Mesenchymal stem cell (in vitro differentiated cells and primary cell): ENCODE data around the gene FCRL1. TPM values are rescaled to one million over a fixed set of nuclear protein-coding genes. Genes with fewer than 3 reads are reported as not detected.

ENCODE experiments used
- DNase-seq: peaks from one replicate; pipeline ENCODE4 v3.0.0-alpha.2; 2013
- H2AFZ ChIP-seq: one replicate; pipeline ENCODE4 v1.6.1; 2013; ENCODE audit warnings: low read depth, mild to moderate bottlenecking, control low read depth, inconsistent platforms, low read length, moderate library complexity
- H2AK5ac ChIP-seq: 2 replicates; pipeline ENCODE4 v1.6.1; 2013; ENCODE audit warnings: low read length, moderate library complexity, mild to moderate bottlenecking, inconsistent platforms; ENCODE audit not compliant: severe bottlenecking
- H2BK120ac ChIP-seq: one replicate; pipeline ENCODE4 v1.6.1; 2013; ENCODE audit warnings: low read depth, mild to moderate bottlenecking, inconsistent platforms, low read length, moderate library complexity
- H2BK12ac ChIP-seq, 2 experiments: one replicate each; pipeline ENCODE4 v1.6.1; 2013; ENCODE audit warnings: inconsistent platforms in 2 of 2, low read length in 2 of 2, mild to moderate bottlenecking in 2 of 2, moderate library complexity in 2 of 2, control low read depth in 1 of 2
- H2BK15ac ChIP-seq: one replicate; pipeline ENCODE4 v1.6.1; 2013; ENCODE audit warnings: mild to moderate bottlenecking, low read depth, inconsistent platforms; ENCODE audit not compliant: poor library complexity, severe bottlenecking
- H2BK5ac ChIP-seq: 2 replicates; pipeline ENCODE4 v1.6.1; 2013; ENCODE audit warnings: low read depth, mild to moderate bottlenecking, low read length, control low read depth, inconsistent platforms; ENCODE audit not compliant: poor library complexity, severe bottlenecking
- H3K14ac ChIP-seq, 2 experiments: one replicate each; pipeline ENCODE4 v1.6.1; 2013; ENCODE audit warnings: inconsistent platforms in 2 of 2, low read length in 2 of 2, control low read depth in 1 of 2, mild to moderate bottlenecking in 1 of 2, moderate library complexity in 1 of 2
- H3K18ac ChIP-seq, 2 experiments: one replicate each; pipeline ENCODE4 v1.6.1; 2013; ENCODE audit warnings: inconsistent platforms in 2 of 2, low read length in 2 of 2, control low read depth in 1 of 2, low read depth in 1 of 2, mild to moderate bottlenecking in 1 of 2
- H3K23ac ChIP-seq, 2 experiments: one replicate each; pipeline ENCODE4 v1.6.1; 2013; ENCODE audit warnings: inconsistent platforms in 2 of 2, low read length in 2 of 2, mild to moderate bottlenecking in 2 of 2, moderate library complexity in 2 of 2, control low read depth in 1 of 2
- H3K27ac ChIP-seq: 2 replicates; pipeline ENCODE4 v1.5.1; 2013; ENCODE audit warnings: mild to moderate bottlenecking, moderate library complexity, low read length, control low read depth, inconsistent platforms; ENCODE audit not compliant: poor library complexity, severe bottlenecking
- H3K27me3 ChIP-seq, 2 experiments: 2 replicates each; pipeline versions ENCODE4 v1.6.1 to v1.7.0; 2013; ENCODE audit warnings: low read length in 2 of 2, mild to moderate bottlenecking in 2 of 2, moderate library complexity in 2 of 2, control low read depth in 1 of 2, inconsistent platforms in 1 of 2; ENCODE audit not compliant: control insufficient read depth in 1 of 2, insufficient read depth in 1 of 2
- H3K36me3 ChIP-seq, 2 experiments: 2 replicates each; pipeline versions ENCODE4 v1.6.1 to v1.7.0; 2013; ENCODE audit warnings: low read length in 2 of 2, control low read depth in 1 of 2, inconsistent platforms in 1 of 2, low read depth in 1 of 2, mild to moderate bottlenecking in 1 of 2; ENCODE audit not compliant: insufficient read depth in 2 of 2, control insufficient read depth in 1 of 2
- H3K4ac ChIP-seq, 2 experiments: one replicate each; pipeline ENCODE4 v1.6.1; 2013; ENCODE audit warnings: inconsistent platforms in 2 of 2, low read length in 2 of 2, mild to moderate bottlenecking in 2 of 2, moderate library complexity in 2 of 2, control low read depth in 1 of 2, low read depth in 1 of 2
- H3K4me1 ChIP-seq: 2 replicates; pipeline ENCODE4 v1.6.1; 2013; ENCODE audit warnings: low read depth, low read length, control low read depth; ENCODE audit not compliant: control insufficient read depth, insufficient read depth
- H3K4me2 ChIP-seq: 2 replicates; pipeline ENCODE4 v1.6.1; 2013; ENCODE audit warnings: low read length, mild to moderate bottlenecking, inconsistent platforms; ENCODE audit not compliant: poor library complexity, severe bottlenecking
- H3K4me3 ChIP-seq, 2 experiments: 2 replicates each; pipeline versions ENCODE4 v1.5.1 to v1.7.0; 2013; ENCODE audit warnings: low read length in 2 of 2, mild to moderate bottlenecking in 2 of 2, control low read depth in 1 of 2, low read depth in 1 of 2; ENCODE audit not compliant: insufficient read depth in 1 of 2
- H3K79me1 ChIP-seq: replicated peaks from 2 replicates; pipeline ENCODE4 v1.6.1; 2013; ENCODE audit warnings: mild to moderate bottlenecking, control low read depth, low read length, inconsistent platforms; ENCODE audit not compliant: poor library complexity, severe bottlenecking
- H3K9ac ChIP-seq: 2 replicates; pipeline ENCODE4 v1.7.0; 2013; ENCODE audit warnings: mild to moderate bottlenecking, low read length, moderate library complexity
- H3K9me3 ChIP-seq: 2 replicates; pipeline ENCODE4 v1.7.0; 2013; ENCODE audit warnings: mild to moderate bottlenecking, low read length; ENCODE audit not compliant: control insufficient read depth
- H4K8ac ChIP-seq: one replicate; pipeline ENCODE4 v1.6.1; 2013; ENCODE audit warnings: inconsistent platforms, mild to moderate bottlenecking, low read length, moderate library complexity
- H4K91ac ChIP-seq: one replicate; pipeline ENCODE4 v1.6.1; 2013; ENCODE audit warnings: mild to moderate bottlenecking, low read length, inconsistent platforms
- WGBS: methylation state at CpG from one replicate; pipeline ENCODE4 v1.1.7; 2013; ENCODE audit warnings: mixed read lengths; 5-methylcytosine and 5-hydroxymethylcytosine counted together
- small RNA-seq: library from polyadenylated mRNA; stranded (forward); fragments of <200 nt; extraction: miRNeasy Mini kit (QIAGEN cat#:217004); gene quantifications from one replicate; pipeline ENCODE3, GENCODE V24; 2013; ENCODE audit warnings: low read depth

Gene FCRL1

DNA sequence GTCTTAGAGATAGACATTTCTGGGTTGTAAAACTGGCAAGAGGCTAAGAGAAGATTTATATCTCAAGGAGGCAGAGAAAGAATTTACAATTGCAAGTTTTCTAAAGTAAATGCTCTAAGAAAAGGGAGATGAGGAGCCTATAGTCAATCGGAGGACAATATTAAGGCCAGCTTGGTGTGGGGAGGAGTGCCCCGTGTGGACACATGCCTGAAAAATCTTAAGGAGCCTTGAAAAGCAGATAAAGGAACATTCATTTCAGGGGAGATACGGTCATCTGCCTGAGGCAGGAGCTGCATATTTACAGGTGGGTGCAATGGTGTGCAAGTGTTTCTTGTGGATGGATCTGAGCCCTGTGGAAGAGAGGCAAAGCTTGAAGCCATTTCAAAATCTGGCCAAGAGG, 68.6 kb downstream of the FCRL1 start:
- no peak overlapping the region for H3K27ac ChIP-seq
- H2BK5ac ChIP-seq, result no peak overlapping the region
- H3K4me3 ChIP-seq, result no peak overlapping the region
- H2AFZ ChIP-seq, result no peak overlapping the region
- no peaks in the 10 kb centered on the region for H3K27me3 ChIP-seq
- no peak overlapping the region for H2BK120ac ChIP-seq
- no peak overlapping the region for H4K91ac ChIP-seq
- H3K4me2 ChIP-seq, result no peak overlapping the region
- no peak overlapping the region for H3K9ac ChIP-seq
- H4K8ac ChIP-seq, result no peak overlapping the region
- DNase-seq, result no peak
- 63% methylated on average over 3 of the region's 3 CpGs for WGBS
- no peak overlapping the region for H3K23ac ChIP-seq
- no peak overlapping the region for H2AK5ac ChIP-seq
- H3K4ac ChIP-seq, result no peak overlapping the region
- H3K4me1 ChIP-seq, result no peaks in the 10 kb centered on the region
- H2BK12ac ChIP-seq, result no peak overlapping the region
- no peaks in the 10 kb centered on the region for H3K79me1 ChIP-seq
- H3K9me3 ChIP-seq, result no peaks in the 10 kb centered on the region
- H3K18ac ChIP-seq, result no peak overlapping the region
- H2BK15ac ChIP-seq, result no peak overlapping the region
- H3K14ac ChIP-seq, result no peak overlapping the region
- H3K36me3 ChIP-seq, result no peaks in the 10 kb centered on the region

DNA sequence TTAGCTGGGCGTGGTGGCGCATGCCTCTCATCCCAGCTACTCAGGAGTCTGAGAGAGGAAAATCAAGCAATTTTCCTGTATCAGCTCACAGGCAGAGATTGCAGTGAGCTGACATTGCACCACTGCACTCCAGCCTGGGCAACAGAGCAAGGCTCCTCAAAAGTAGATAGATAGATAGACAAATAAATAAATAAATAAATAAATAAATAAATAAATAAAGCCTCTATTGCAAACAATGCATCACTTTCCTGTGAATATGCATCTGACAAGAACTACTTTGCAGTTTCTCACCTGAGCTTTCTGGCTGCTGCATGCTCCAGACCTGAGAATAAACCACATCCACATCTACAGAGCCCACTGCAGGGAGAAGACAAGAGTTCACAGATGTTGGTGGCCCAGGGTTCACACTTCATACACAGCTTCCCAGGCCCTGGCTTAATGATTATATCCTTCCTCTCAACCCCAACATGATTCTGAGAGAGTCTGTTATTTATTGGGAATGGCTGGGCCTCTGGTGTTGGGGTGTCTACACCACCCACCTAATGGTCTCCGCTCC, 71.6 kb downstream of the FCRL1 start:
- Histone ChIP-seq H3K27ac (no peak overlapping the region), H3K9me3 (no peaks in the 10 kb centered on the region), H2AK5ac (no peak overlapping the region), H3K4me2 (no peak overlapping the region), H3K18ac (no peak overlapping the region), H3K9ac (no peak overlapping the region), H3K36me3 (no peaks in the 10 kb centered on the region), H2BK5ac (no peak overlapping the region), H4K91ac (no peak overlapping the region), H2BK15ac (no peak overlapping the region), H2BK12ac (no peak overlapping the region), H4K8ac (no peak overlapping the region), H3K79me1 (no peaks in the 10 kb centered on the region), H2AFZ (no peak overlapping the region), H3K4ac (no peak overlapping the region), H3K23ac (no peak overlapping the region), H3K14ac (no peak overlapping the region), H2BK120ac (no peak overlapping the region), H3K4me3 (no peak overlapping the region), H3K4me1 (no peaks in the 10 kb centered on the region), H3K27me3 (no peaks in the 10 kb centered on the region)
- 88% methylated on average over 2 of the region's 3 CpGs for WGBS
- no peak for DNase-seq

Small RNAs within 50 kb of the gene (small RNA-seq; reads per million reads assigned to genes)
- not detected for gene MRPS21P2
